GM18508 (cell line): Measurements from ENCODE around the gene NCS1.
"Not testable (repeated sequence)": the region's sequence is repeated elsewhere in the genome, so short reads cannot be mapped to it uniquely, and the experiment has no call there.

ENCODE experiments used
- ATAC-seq: cut with Tn5 transposase; IDR thresholded peaks from one replicate; pipeline ENCODE4 v1.9.1; 2021; ENCODE audit warnings: moderate number of reproducible peaks; ENCODE audit not compliant: insufficient read depth, unreplicated experiment

The NCS1 gene

DNA sequence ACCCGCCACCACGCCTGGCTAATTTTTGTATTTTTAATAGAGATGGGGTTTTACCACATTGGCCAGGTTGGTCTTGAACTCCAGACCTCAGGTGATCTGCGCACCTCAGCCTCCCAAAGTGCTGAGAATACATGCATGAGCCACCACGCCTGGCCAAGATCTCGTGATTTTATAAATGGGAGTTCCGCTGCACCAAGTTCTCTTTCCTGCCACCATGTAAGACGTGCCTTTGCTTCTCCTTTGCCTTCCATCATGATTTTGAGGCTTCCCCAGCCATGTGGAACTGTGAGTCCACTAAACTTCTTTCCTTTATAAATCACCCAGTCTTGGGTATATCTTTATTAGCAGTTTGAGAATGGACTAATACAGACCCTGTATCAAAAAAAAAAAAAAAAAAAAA lies 85.9 kb downstream of the NCS1 start:
- not testable (repeated sequence) for ATAC-seq

GRCh38 chr9:130259044-130259443 lies 86.8 kb downstream of the NCS1 start:
- no peak for ATAC-seq

- no peak for ATAC-seq
These were observed 88.9 kb downstream of the NCS1 start for GRCh38 chr9:130260816-130261765.

GRCh38 chr9:130262061-130262745 lies 90.0 kb downstream of the NCS1 start:
- ATAC-seq: no peak

GRCh38 chr9:130262771-130263170 lies 90.6 kb downstream of the NCS1 start:
- ATAC-seq: no peak

- ATAC-seq: no peak
These were observed 91.6 kb downstream of the NCS1 start for GRCh38 chr9:130263601-130264413.

- ATAC-seq: no peak
These were observed 92.5 kb downstream of the NCS1 start for GRCh38 chr9:130264414-130265350.

DNA sequence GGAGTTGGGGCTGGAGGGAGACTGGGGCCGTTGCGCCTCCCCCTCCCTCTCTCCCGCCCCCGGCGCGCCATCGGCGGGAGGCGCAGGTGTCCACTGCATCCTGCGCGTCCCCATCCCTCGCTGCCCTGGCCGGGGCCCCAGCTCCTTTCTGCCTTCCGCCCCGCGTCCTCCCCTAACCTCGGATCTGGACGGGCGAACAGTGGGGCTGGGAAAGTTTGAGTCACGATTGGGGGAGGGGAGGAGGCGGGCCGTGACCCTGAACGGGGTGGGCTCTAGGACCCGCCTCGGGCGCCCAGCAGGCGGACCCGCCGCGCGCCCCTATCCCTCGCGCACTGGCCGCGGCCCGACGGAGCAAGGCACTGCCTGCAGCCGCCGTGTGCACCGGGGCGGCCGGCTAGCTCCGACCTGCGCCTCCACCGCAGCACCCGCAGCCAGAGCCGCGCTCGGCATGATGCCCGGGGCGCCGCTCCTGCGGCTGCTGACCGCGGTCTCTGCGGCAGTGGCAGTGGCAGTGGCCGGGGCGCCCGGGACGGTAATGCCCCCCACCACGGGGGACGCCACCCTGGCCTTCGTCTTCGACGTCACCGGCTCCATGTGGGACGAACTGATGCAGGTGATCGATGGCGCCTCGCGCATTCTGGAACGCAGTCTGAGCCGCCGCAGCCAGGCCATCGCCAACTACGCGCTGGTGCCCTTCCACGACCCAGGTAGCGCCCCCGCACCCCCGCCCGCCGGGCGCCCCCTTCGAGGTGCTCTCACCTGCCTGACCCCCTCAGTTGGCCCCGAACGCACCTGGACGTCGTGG lies 93.4 kb downstream of the NCS1 start, which contains the start of gene HMCN2:
TSS of gene HMCN2 (plus strand) at position 330 of the 805 bp plus-strand sequence. CDS start at position 449, 119 bp downstream.
- ATAC-seq: no peak

DNA sequence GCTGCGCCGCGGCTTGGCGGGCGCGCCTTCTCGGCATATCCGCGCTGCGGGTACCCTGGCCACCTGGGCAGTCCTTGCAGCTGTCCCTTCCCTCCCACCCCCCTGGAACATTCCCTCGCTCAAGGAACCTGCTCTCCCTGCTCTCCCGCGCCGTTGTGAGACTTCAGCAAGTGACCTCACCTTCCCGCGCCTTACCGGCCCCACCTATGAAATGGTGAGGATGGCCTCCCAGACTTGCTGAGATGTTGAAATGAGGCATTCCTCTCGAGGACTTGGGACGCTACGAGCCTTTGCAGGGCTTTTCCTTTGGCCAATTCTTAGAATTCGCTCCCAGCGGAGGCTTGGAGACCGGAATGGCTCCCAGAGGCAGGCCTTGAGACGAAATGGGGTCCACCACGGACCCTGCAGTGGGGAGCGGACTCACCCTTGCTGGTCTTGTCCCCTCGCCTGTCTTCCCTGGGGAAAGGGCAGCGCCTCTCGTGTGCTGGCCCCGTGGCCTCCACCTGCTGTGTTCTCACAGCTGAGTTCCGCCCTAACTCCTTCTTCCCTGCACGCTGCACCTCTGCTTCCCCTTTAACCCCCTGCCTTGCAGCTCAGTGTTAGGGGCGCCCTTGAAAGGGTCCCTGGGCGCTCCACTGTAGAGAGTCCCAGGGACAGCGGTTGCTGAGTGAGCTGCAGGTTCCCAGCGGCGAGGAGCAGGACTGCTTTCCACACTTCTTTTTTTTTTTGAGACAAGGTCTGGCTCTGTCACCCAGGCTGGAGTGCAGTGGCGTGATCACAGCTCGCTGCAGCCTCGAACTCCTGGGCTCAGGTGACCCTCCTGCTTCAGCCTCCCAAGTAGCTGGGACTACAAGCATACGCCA lies 94.3 kb downstream of the NCS1 start:
- no peak for ATAC-seq

GRCh38 chr9:130267930-130268329 lies 95.7 kb downstream of the NCS1 start:
- no peak for ATAC-seq

- ATAC-seq: no peak
These were observed 96.5 kb downstream of the NCS1 start for GRCh38 chr9:130268521-130269211.

GRCh38 chr9:130271473-130271872 lies 99.3 kb downstream of the NCS1 start:
- no peak for ATAC-seq

DNA sequence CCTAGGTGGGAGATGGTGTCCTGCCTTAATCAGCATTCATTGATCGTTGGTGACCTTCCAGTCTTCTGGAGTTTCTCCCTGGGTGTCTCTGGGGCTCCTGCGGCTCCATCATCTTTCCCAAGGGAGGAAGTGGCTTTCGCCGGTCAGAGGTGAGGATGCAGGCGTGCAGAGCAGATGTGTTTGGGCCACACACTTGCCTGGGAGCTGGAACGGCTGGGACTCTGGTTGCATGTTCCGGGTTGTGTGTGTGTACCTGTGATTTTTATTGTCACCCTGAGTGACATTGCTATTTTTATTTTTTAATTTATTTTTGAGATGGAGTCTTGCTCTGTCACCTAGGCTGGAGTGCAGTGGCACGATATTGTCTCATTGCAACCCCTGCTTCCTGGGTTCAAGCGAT lies 103.0 kb downstream of the NCS1 start:
- no peak for ATAC-seq

- no peak for ATAC-seq
These were observed 103.9 kb downstream of the NCS1 start for GRCh38 chr9:130276121-130276520.

DNA sequence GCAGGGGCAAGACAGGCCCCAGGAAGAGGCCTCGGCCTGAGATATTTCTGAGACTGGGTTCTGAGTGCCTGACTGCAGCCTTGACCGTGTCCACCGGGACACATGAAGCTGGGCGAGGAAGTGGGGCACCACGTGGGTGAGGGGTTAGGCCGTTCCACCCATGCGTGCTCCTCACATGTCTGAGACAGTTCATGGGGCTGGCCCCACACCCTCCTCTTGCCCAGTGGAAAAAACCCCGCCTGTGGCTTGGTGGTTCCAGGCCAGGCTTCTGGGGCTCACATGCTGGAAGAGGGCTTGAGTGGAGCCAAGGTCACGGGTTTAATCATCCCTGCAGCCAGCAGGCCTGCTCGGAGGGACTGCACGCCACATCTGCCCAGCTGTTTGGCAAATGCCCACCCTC lies 104.8 kb downstream of the NCS1 start:
- no peak for ATAC-seq

DNA sequence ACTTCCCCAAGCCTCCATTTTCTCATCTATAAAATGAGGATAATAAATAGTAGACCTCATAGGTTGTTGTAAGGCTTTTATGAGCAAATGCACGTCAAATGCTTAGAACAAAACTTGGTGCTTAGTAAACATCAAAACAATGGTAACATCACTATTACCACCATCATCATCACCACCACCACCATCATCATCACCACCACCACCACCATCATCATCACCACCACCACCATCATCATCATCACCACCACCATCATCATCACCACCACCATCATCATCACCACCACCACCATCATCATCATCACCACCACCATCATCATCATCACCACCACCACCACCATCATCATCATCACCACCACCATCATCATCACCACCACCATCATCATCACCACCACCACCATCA lies 105.3 kb downstream of the NCS1 start:
- not testable (repeated sequence) for ATAC-seq

- no peak for ATAC-seq
These were observed 111.5 kb downstream of the NCS1 start for GRCh38 chr9:130283539-130284248.
